Superior temporal gyrus (tissue), 1 donor: ENCODE data around the gene MNT.
"Not testable (repeated sequence)": the region's sequence is repeated elsewhere in the genome, so short reads cannot be mapped to it uniquely, and the experiment has no call there.

Experiments
- DNase-seq: peaks from one replicate; pipeline ENCODE4 v3.0.0-alpha.2; 2016; ENCODE audit errors: extremely low spot score

MNT gene, protein sequence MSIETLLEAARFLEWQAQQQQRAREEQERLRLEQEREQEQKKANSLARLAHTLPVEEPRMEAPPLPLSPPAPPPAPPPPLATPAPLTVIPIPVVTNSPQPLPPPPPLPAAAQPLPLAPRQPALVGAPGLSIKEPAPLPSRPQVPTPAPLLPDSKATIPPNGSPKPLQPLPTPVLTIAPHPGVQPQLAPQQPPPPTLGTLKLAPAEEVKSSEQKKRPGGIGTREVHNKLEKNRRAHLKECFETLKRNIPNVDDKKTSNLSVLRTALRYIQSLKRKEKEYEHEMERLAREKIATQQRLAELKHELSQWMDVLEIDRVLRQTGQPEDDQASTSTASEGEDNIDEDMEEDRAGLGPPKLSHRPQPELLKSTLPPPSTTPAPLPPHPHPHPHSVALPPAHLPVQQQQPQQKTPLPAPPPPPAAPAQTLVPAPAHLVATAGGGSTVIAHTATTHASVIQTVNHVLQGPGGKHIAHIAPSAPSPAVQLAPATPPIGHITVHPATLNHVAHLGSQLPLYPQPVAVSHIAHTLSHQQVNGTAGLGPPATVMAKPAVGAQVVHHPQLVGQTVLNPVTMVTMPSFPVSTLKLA

GRCh38 chr17:2400877-2401425 lies at the start of gene MNT:
Gene MNT, minus strand, starts transcription at chr17:2401060. Its CDS starts 348 bp downstream, at chr17:2400712.
- DNase-seq = peak; percentile 92

DNA sequence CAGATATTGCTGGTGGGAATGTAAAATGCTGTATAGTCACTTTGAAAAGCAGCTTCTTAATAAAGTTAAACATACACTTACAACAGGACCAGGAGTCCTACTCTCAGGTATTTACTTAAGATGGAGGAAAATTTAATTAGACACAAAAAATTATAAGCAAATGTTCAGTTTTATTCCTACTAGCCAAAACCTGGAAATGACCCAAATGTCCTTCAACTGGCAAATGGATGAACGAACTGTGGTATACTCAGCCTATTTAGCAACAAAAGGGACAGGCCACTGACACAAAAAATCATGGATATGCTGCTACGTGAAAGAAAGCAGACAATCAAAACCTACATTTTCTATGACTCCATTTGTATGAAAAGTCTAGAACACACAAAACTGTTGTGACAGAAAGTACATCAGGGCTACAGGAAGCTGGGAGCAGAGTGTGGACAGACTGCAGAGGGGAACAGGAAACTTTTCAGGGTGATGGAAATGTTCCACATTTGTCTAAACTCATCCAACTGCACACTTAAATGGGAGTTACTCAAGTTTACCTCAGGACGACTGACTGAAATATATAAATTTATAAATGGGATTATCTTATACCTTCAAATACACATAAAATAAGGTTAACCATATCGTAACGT lies 49.3 kb upstream of the MNT start:
- no peak for DNase-seq

DNA sequence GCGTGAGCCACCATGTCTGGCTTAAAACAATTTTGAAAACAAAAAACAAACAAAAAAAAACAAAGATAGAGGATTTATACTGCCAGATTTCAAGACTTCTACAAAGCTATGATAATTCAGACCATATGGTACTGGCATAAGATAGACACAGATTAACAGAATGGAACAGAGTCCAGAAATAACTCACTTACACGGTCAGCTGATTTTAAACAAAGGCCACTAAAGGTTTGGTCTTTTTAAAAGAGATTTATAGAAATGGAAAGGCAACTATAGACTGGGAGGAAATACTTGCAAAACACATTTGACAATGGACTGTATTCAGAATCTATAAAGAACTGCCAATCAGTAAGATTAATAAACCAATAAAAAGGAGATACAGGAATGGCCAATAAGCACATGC lies 48.6 kb upstream of the MNT start:
- DNase-seq = no peak

GRCh38 chr17:2447479-2447878 lies 46.6 kb upstream of the MNT start:
- DNase-seq = not testable (repeated sequence)

DNA sequence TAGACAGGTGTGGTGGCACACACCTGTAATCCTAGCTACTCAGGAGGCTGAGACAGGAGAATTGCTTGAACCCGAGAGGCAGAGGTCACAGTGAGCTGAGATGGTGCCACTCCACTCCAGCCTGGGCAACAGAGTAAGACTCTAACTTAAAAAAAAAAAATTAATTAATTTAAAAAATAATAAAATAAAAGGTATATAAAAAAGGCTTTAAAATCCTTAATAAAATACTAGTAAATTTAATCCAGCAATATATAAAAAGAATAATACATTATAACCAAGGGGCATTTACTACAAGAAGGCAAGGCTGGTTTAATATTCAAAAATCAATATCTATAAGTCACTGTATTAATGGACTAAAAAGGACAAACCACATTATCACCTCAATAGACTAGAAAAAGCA lies 44.8 kb upstream of the MNT start:
- DNase-seq = no peak

DNA sequence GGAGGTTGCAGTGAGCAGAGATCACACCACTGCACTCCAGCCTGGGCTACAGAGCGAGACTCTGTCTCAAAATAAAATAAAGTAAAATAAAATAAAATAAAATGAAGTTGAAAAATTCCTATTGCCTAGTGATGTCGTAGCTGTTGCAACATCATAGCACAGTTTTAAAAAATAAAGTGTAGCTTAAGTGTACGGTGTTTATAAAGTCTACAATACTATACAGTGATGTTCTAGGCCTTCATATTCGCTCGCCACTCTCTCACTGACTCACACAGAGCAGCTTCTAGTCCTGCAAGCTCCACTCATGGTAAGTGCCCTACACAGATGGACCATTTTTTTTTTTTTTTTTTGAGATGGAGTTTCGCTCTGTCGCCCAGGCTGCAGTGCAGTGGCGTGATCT lies 43.5 kb upstream of the MNT start:
- DNase-seq = no peak

- no peak for DNase-seq
Measured at GRCh38 chr17:2442166-2442565, 41.3 kb upstream of the MNT start.

DNA sequence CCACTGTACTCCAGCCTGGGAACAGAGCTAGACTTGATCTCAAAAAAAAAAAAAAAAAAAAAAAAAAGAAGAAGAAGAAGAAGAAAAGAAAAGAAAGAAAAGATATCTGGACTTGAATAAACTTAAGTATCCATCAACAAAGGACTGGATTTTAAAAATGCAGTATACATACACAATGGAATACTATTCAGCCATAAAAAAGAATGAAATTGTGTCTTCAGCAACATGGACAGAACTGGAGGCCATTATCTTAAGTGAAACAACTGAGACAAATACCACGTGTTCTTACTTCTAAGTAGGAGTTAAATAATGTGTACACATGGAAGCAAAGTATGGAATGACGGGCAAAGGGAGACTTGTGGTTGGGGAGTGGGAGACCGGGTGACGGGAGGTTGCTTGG lies 40.1 kb upstream of the MNT start:
- DNase-seq = no peak

GRCh38 chr17:2439997-2440396 lies 39.1 kb upstream of the MNT start:
- not testable (repeated sequence) for DNase-seq

- DNase-seq = no peak
Measured at GRCh38 chr17:2438823-2439222, 38.0 kb upstream of the MNT start.

- DNase-seq = no peak
Measured at GRCh38 chr17:2436316-2436905, 35.6 kb upstream of the MNT start.

DNA sequence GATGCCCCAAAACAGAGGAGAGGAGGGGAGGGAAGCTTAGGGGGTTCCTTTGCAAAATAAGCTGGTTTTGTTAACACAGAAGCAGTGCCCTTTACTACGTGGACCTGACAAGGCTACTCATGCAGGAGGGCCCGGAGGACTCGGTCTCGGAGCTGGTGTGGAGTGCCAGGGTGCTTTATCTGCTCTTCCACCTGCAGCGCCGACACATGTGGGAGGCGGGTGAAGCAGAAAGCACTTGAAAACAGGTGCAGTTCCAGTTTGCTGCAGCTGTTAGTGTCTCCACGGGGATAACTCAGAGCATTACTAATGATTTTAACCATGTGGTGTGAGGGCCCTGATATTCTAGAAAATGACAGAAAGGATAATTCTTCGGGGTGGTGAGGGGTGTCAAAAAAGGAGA lies 35.0 kb upstream of the MNT start:
- no peak for DNase-seq

- DNase-seq = peak; percentile 36
Measured at GRCh38 chr17:2435181-2435741, 34.4 kb upstream of the MNT start.

- DNase-seq = no peak
Measured at GRCh38 chr17:2433696-2434095, 32.8 kb upstream of the MNT start.

DNA sequence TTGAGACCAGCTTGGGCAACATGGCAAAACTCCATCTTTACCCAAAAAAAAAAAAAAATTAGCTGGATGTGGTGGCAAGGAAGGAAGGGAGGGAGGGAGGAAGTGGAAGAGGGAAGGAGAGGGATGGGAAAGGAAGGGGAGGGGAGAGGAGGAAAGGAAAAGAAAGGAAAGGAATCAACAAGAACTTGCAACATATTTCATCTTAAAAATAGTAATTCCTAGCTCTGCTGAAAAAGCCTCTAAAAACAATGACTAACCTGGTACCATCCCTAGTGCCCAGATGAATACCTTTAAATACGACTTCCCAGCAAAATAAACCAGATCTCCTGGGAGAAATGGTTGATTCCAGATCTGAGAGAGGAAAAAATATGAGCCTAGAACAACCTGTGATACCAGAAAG lies 27.1 kb upstream of the MNT start:
- no peak for DNase-seq

- no peak for DNase-seq
Measured at GRCh38 chr17:2427215-2427614, 26.4 kb upstream of the MNT start.

- no peak for DNase-seq
Measured at GRCh38 chr17:2423271-2423670, 22.4 kb upstream of the MNT start.

DNA sequence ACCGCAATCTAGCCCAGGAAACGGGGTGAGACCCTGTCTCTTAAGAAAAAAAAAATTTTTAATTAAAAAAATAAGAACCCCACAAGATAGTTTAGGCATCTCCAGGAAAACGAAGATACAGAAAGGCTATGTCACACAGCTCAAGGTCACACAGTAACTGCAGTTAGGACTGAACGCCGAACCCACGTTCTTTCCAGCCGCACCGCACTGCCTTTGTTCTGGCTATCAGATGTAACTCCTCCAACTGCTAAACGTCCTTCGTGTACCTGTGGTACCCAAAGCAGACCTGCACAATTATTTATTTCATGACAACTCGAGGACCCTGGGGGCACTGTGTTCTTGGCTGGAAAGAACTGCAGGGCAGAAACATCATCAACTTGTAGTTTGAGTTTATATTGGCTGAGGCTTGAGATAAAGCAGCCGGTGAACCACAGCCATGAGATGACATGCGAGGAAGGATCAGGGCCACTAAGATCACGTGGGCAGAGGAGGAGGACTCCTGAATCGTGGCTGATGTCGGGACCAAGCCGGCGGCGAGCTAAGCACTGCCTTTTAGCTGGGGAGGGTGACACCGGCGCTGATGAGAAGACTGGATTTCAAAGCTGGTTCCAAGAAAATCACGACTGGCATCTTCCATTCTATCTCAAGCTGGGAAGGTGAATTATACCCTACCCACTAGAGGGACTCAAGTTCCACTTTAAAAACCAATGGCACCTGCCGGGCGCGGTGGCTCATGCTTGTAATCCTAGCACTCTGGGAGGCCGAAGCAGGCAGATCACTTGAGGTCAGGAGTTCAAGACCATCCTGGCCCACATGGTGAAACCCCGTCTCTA lies 20.7 kb upstream of the MNT start:
- DNase-seq = no peak

- DNase-seq = no peak
Measured at GRCh38 chr17:2420176-2420575, 19.3 kb upstream of the MNT start.

GRCh38 chr17:2419486-2419885 lies 18.6 kb upstream of the MNT start:
- DNase-seq = no peak

- no peak for DNase-seq
Measured at GRCh38 chr17:2418572-2418971, 17.7 kb upstream of the MNT start.
